BLaER1 treated with 17β-estradiol and CSF1 and Interleukin-3, amounts not matched to agents 10 nM and 100 nM (cell line): ENCODE measurements around the gene ASB7.

Experiments used
- H3K27ac ChIP-seq, 11 experiments: shearing (Covaris generic); formaldehyde crosslinking; 2 replicates each; pipeline ENCODE4 v1.8.1; 2022
- H3K27me3 ChIP-seq, 11 experiments: shearing (Covaris generic); formaldehyde crosslinking; 2 replicates each; pipeline ENCODE4 v1.8.1; 2022
- H3K36me3 ChIP-seq, 11 experiments: shearing (Covaris generic); formaldehyde crosslinking; 2 replicates each; pipeline ENCODE4 v1.8.1; 2022
- H3K4me1 ChIP-seq, 10 experiments: shearing (Covaris generic); formaldehyde crosslinking; 2 replicates each; pipeline ENCODE4 v1.8.1; 2022
- H3K4me2 ChIP-seq, 11 experiments: shearing (Covaris generic); formaldehyde crosslinking; 2 replicates each; pipeline ENCODE4 v1.8.1; 2022
- H3K4me3 ChIP-seq, 10 experiments: shearing (Covaris generic); formaldehyde crosslinking; 2 replicates each; pipeline ENCODE4 v1.8.1; 2022
- H3K9ac ChIP-seq, 11 experiments: shearing (Covaris generic); formaldehyde crosslinking; 2 replicates each; pipeline ENCODE4 v1.8.1; 2022
- H3K9me3 ChIP-seq, 11 experiments: shearing (Covaris generic); formaldehyde crosslinking; replicated peaks in 1 of 11; 2 replicates each; pipeline ENCODE4 v1.8.1; 2022
- H4K20me1 ChIP-seq, 11 experiments: shearing (Covaris generic); formaldehyde crosslinking; 2 replicates each; pipeline ENCODE4 v1.8.1; 2022
- Cebpa-rat ChIP-seq, 11 experiments: shearing (Covaris generic); IDR thresholded peaks; 2 replicates each; pipeline ENCODE4 v1.8.1; 2022

The ASB7 gene

DNA sequence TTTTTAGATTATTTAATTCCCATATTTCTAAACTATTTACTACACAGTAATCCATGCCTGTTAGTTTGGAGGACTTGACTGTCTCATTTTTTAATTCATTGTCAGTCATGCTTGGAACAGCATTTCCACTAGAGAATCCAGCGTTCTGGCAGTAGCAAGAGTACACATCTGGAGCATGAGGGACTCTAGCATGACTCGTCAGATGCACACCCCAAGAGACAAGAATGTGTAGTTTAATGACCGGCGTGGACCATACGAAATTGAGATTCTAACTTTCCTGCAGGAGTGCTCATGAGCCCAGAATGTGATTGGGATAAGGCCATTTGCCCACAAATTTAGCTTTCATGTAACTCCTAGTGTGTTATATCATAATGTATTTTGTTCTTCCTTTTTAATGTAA lies 48.9 kb downstream of the ASB7 start:
- Histone ChIP-seq H3K4me2 (no peak overlapping the region), H3K9ac (no peak overlapping the region), H4K20me1 (peaks cover 0 to 27% (median 15%) of the 10 kb centered on the region in 11 experiments; a peak in 13 of 22 replicates), H3K27me3 (no peaks in the 10 kb centered on the region), H3K4me3 (no peak overlapping the region), H3K27ac (no peak overlapping the region), H3K9me3 (no peaks in the 10 kb centered on the region), H3K4me1 (no peaks in the 10 kb centered on the region), H3K36me3 (peaks cover 8 to 57% (median 19%) of the 10 kb centered on the region in 11 experiments; a peak in 17 of 22 replicates)
- no peak for TF ChIP-seq Cebpa-rat (IDR thresholded peaks at IDR 0.05)

DNA sequence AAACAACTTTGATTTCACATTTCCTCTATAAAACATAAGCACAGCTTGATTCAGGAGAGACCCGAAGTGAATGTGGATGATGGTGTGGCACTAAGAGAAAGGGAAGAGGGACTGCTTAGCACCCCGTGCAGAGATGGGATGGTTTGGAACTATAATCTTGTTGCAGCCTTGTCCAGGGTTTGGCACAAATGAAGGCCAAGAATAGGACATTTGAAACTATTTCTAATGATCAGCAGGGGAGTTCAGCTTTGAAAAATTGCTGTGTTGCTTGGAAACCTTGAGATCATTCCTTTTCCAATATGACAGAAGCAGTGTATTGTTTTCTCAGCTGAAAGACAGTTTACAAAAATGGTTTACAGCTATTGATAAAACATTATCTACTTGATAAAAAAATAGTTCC lies 49.7 kb downstream of the ASB7 start:
- no peak overlapping the region for H3K27ac ChIP-seq
- H3K9ac ChIP-seq = no peak overlapping the region
- peaks cover 8 to 51% (median 19%) of the 10 kb centered on the region in 11 experiments; a peak in 17 of 22 replicates for H3K36me3 ChIP-seq
- peaks cover 0 to 21% (median 9%) of the 10 kb centered on the region in 11 experiments; a peak in 10 of 22 replicates for H4K20me1 ChIP-seq
- no peak overlapping the region for H3K4me2 ChIP-seq
- no peak for TF ChIP-seq Cebpa-rat (IDR thresholded peaks at IDR 0.05)
- H3K9me3 ChIP-seq = no peaks in the 10 kb centered on the region
- no peaks in the 10 kb centered on the region for H3K4me1 ChIP-seq
- no peak overlapping the region for H3K4me3 ChIP-seq
- H3K27me3 ChIP-seq = no peaks in the 10 kb centered on the region

DNA sequence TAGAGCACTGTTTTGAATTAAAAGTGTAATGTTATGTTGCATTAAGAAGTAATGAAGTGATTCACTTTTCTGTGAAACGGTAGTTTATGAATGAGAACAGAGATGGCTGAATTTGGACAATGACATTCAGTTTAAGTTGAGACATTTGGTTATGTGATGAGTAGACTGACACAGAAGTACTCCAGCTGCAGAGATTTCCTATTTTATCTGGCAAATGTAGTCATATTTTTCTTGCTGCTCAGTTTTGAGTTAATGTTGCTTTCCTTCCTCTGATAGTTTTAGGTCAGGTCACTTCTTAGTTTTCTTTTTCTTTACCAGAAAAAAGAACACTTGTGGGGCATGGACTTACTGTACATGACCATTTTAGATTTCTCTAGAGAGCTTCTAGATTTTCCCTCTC lies 51.2 kb downstream of the ASB7 start:
- Histone ChIP-seq H3K27ac (no peak overlapping the region), H4K20me1 (peaks cover 0 to 11% (median 3%) of the 10 kb centered on the region in 11 experiments; a peak in 5 of 22 replicates), H3K4me2 (no peak overlapping the region), H3K4me3 (no peak overlapping the region), H3K36me3 (peaks cover 0 to 36% (median 10%) of the 10 kb centered on the region in 11 experiments; a peak in 17 of 22 replicates), H3K4me1 (peaks cover 0 to 6% (median 0%) of the 10 kb centered on the region in 10 experiments; a peak in 4 of 20 replicates), H3K9ac (no peak overlapping the region), H3K9me3 (no peaks in the 10 kb centered on the region), H3K27me3 (no peaks in the 10 kb centered on the region)
- TF ChIP-seq Cebpa-rat (IDR thresholded peaks at IDR 0.05) = no peak

DNA sequence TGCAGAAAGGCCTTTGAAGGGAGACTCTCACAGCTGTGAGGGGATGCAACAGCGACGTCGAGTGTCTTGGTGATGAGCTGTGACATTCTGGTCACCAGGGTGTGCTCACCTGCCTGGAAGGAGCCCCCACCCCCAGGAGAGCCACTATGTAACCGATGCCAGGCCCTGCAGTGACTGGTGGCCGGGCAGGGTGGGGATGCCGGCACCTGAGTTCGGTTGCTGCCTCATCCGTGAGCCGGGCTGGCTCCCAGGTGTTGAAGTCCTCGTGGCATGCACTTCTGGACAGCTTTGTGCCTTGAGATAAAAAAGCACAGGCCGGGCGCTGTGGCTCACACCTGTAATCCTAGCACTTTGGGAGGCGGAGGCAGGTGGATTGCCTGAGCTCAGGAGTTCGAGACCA lies 56.5 kb downstream of the ASB7 start:
- no peaks in the 10 kb centered on the region for H3K27me3 ChIP-seq
- no peaks in the 10 kb centered on the region for H3K9me3 ChIP-seq
- H3K4me3 ChIP-seq = no peak overlapping the region
- H3K9ac ChIP-seq = no peak overlapping the region
- TF ChIP-seq Cebpa-rat (IDR thresholded peaks at IDR 0.05) = no peak
- H4K20me1 ChIP-seq = peaks cover 0 to 11% (median 0%) of the 10 kb centered on the region in 11 experiments; a peak in 2 of 22 replicates
- no peaks in the 10 kb centered on the region for H3K36me3 ChIP-seq
- peaks cover 0 to 8% (median 0%) of the 10 kb centered on the region in 10 experiments; a peak in 4 of 20 replicates for H3K4me1 ChIP-seq
- H3K4me2 ChIP-seq = 0 out of 22 replicates have a peak overlapping the region, but pooled peaks of 1 of the 11 experiments have one; percentile 10
- H3K27ac ChIP-seq = no peak overlapping the region

DNA sequence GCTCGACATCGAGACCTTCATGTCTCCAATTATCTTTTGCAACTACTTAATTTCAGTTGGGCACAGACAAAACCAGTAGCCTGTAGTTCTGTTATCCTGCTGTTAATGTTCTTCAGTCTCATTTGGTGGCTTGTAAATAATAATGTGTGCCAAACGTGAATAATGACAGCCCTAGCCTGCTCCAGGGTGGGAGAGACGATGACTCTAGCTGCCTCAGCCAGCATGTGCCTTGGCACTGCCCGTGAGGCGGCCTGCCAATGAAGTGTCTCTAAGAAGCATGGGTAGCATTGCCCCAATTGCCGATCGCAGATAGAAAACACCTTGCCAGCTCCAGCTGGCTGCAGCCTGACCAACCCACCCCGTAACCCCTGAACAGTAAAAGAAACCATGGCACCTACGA lies 58.8 kb downstream of the ASB7 start:
- Histone ChIP-seq H3K4me3 (no peak overlapping the region), H3K27me3 (no peaks in the 10 kb centered on the region), H3K9ac (no peak overlapping the region), H3K4me2 (no peak overlapping the region), H3K9me3 (no peaks in the 10 kb centered on the region), H3K4me1 (peaks cover 0 to 8% (median 0%) of the 10 kb centered on the region in 10 experiments; a peak in 4 of 20 replicates), H3K36me3 (no peaks in the 10 kb centered on the region), H4K20me1 (no peaks in the 10 kb centered on the region), H3K27ac (no peak overlapping the region)
- TF ChIP-seq Cebpa-rat (IDR thresholded peaks at IDR 0.05) = no peak

- H3K4me1 ChIP-seq = peaks cover 0 to 5% (median 0%) of the 10 kb centered on the region in 10 experiments; a peak in 4 of 20 replicates
- H3K36me3 ChIP-seq = no peaks in the 10 kb centered on the region
- H3K27me3 ChIP-seq = no peaks in the 10 kb centered on the region
- TF ChIP-seq Cebpa-rat (IDR thresholded peaks at IDR 0.05) = no peak
- no peaks in the 10 kb centered on the region for H4K20me1 ChIP-seq
- no peak overlapping the region for H3K4me2 ChIP-seq
- no peak overlapping the region for H3K27ac ChIP-seq
- H3K4me3 ChIP-seq = no peak overlapping the region
- H3K9me3 ChIP-seq = no peaks in the 10 kb centered on the region
- H3K9ac ChIP-seq = no peak overlapping the region
Observed at GRCh38 chr15:100663086-100663914, 60.9 kb downstream of the ASB7 start.

DNA sequence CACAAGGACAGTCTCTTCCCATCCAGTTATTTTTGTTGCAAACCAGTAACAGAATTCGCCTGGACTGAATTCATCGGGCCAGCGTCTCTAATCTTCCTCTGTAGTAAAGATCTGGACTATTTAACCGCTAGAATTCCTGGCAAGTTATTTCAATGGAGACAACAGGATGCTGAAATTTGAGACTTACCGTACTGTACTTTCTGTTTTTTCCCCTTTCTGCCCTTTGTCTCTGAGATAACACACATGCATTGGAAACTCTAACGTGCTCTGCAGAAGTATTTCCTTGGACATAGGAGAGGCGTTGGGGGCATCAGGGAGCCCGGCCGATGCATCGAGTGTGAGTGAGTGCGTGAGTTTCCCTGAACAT lies 61.5 kb downstream of the ASB7 start:
- H3K27ac ChIP-seq = no peak overlapping the region
- no peak for TF ChIP-seq Cebpa-rat (IDR thresholded peaks at IDR 0.05)
- no peak overlapping the region for H3K4me3 ChIP-seq
- H3K36me3 ChIP-seq = no peaks in the 10 kb centered on the region
- no peaks in the 10 kb centered on the region for H3K9me3 ChIP-seq
- H4K20me1 ChIP-seq = no peaks in the 10 kb centered on the region
- H3K4me2 ChIP-seq = no peak overlapping the region
- no peak overlapping the region for H3K9ac ChIP-seq
- no peaks in the 10 kb centered on the region for H3K4me1 ChIP-seq
- H3K27me3 ChIP-seq = no peaks in the 10 kb centered on the region

DNA sequence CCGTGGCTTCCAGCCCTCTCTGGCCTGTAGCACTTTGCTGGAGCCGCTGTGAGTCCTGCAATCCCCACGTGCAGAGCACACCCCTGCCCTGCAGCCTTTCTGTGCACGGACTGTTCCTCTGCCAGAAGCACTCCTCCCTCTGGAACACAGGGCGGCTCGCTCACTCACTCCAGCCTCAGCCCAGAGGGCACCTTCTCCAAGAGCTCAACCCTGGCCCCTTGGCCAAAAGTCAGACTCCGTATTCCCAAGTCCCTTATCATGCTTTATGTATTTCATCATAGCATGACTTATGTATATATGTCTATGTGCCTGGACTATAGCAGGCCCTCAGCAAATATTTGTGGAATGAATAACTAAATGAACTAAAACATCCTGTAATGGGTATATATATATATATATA lies 63.2 kb downstream of the ASB7 start:
- no peak overlapping the region for H3K27ac ChIP-seq

GRCh38 chr15:100667405-100668347 lies 65.3 kb downstream of the ASB7 start:
- Histone ChIP-seq H3K9ac (no peak overlapping the region), H3K4me1 (no peaks in the 10 kb centered on the region), H3K27me3 (no peaks in the 10 kb centered on the region), H3K36me3 (no peaks in the 10 kb centered on the region), H4K20me1 (no peaks in the 10 kb centered on the region), H3K4me2 (no peak overlapping the region), H3K9me3 (no peaks in the 10 kb centered on the region), H3K4me3 (no peak overlapping the region), H3K27ac (no peak overlapping the region)
- TF ChIP-seq Cebpa-rat (IDR thresholded peaks at IDR 0.05) = no peak

More for the DNA sequence above, 63.2 kb downstream of the ASB7 start:
- no peak for TF ChIP-seq Cebpa-rat (IDR thresholded peaks at IDR 0.05)
- no peak overlapping the region for H3K4me3 ChIP-seq
- no peaks in the 10 kb centered on the region for H4K20me1 ChIP-seq
- H3K9ac ChIP-seq = no peak overlapping the region
- H3K27me3 ChIP-seq = no peaks in the 10 kb centered on the region
- H3K36me3 ChIP-seq = no peaks in the 10 kb centered on the region
- H3K9me3 ChIP-seq = no peaks in the 10 kb centered on the region
- no peak overlapping the region for H3K4me2 ChIP-seq
- H3K4me1 ChIP-seq = no peaks in the 10 kb centered on the region
